GM12878 (cell line): ENCODE measurements around the gene CD300A. TPM values are rescaled to one million over a fixed set of nuclear protein-coding genes. Genes with fewer than 3 reads are reported as not detected.

Experiments used
- BACH1 ChIP-seq: fragments of 450-650 bp; IDR thresholded peaks from 2 replicates; pipeline ENCODE4 v1.6.1; 2017; ENCODE audit warnings: mild to moderate bottlenecking, borderline replicate concordance
- KLF5 ChIP-seq: fragments of 450-650 bp; IDR thresholded peaks from 2 replicates; pipeline ENCODE4 v1.6.1; 2014; ENCODE audit warnings: mild to moderate bottlenecking; ENCODE audit not compliant: partially characterized antibody
- NKRF ChIP-seq: fragments of 450-650 bp; conservative IDR thresholded peaks from 2 replicates; pipeline ENCODE4 v1.6.1; 2017; ENCODE audit warnings: mild to moderate bottlenecking, moderate library complexity
- SMC3 ChIP-seq: IDR thresholded peaks from 2 replicates; pipeline ENCODE4 v1.6.1; 2011; ENCODE audit warnings: low read length, improper control_type of control experiment, borderline replicate concordance
- SPI1 ChIP-seq: IDR thresholded peaks from 2 replicates; pipeline ENCODE4 v1.6.1; 2011; ENCODE audit warnings: low read depth, mild to moderate bottlenecking, low read length, moderate library complexity, borderline replicate concordance; ENCODE audit not compliant: insufficient read depth
- ZBTB4 ChIP-seq: fragments of 450-650 bp; formaldehyde crosslinking; IDR thresholded peaks from 2 replicates; pipeline ENCODE4 v1.4.0; 2022; ENCODE audit warnings: mild to moderate bottlenecking, moderate library complexity
- ZSCAN29 ChIP-seq: fragments of 450-650 bp; IDR thresholded peaks from 2 replicates; pipeline ENCODE4 v1.6.1; 2017; ENCODE audit warnings: mild to moderate bottlenecking, moderate library complexity
- polyA plus RNA-seq, 11 experiments: library from polyadenylated mRNA; depleted of rRNA in 4 of 11; unstranded in 6 of 11; stranded (reverse) in 5 of 11; fragments of >200 nt; fragmentation: Nextera tagmentation in 4 of 11; fragmentation: Illumina TruSeq in 1 of 11; extraction: Ambion mirVana in 4 of 11; extraction: Trizol in 1 of 11; gene quantifications; 1 replicate in 1 of 11; 2 replicates in 10 of 11; pipeline versions ENCODE4 v1.2.1 to v1.2.3, GENCODE V29; 2011 to 2016; ENCODE audit warnings: inconsistent platforms in 2 of 11, missing spikeins in 2 of 11, low read depth in 1 of 11
- total RNA-seq, 4 experiments: library from RNA; depleted of rRNA in 3 of 4; stranded (reverse); fragments of >200 nt in 3 of 4; fragmentation: Illumina TruSeq in 1 of 4; extraction: Trizol in 1 of 4; gene quantifications; 2 replicates each; pipeline versions ENCODE4 v1.2.1 to v1.2.3, GENCODE V29; 2013 to 2021

The CD300A gene
- total and polyA plus RNA-seq, 10 of the 15 experiments (the other 5 are each of a cell fraction or from before 2014, with no cell fraction given), result 10.6 to 128 (median 36.1) TPM

- TF ChIP-seq NKRF (no peak), ZBTB4 (CRISPR knock-in tag) (no peak), SMC3 (no peak), ZSCAN29 (no peak), BACH1 (no peak), SPI1 (no peak), KLF5 (no peak)
Observed at GRCh38 chr17:74451557-74451956, 14.9 kb upstream of the CD300A start (continued).
